H1 (cell line): ENCODE measurements around the gene UBP1. TPM values are rescaled to one million over a fixed set of nuclear protein-coding genes. Genes with fewer than 3 reads are reported as not detected.

Source experiments
- ATF2 ChIP-seq: IDR thresholded peaks from 2 replicates; pipeline ENCODE4 v1.6.1; 2012; ENCODE audit warnings: low read length, inconsistent platforms
- EP300 ChIP-seq, 2 experiments: IDR thresholded peaks; 1 replicate in 1 of 2; 2 replicates in 1 of 2; pipeline ENCODE4 v1.6.1; 2011 to 2012; ENCODE audit warnings: low read depth in 2 of 2, low read length in 2 of 2, mild to moderate bottlenecking in 2 of 2, borderline replicate concordance in 1 of 2, inconsistent platforms in 1 of 2, moderate library complexity in 1 of 2
- KDM4A ChIP-seq: IDR thresholded peaks from one replicate; pipeline ENCODE4 v1.7.1; 2012; ENCODE audit warnings: low read depth, mild to moderate bottlenecking, moderate library complexity, low read length, inconsistent platforms; ENCODE audit not compliant: severe bottlenecking
- ZNF274 ChIP-seq: IDR thresholded peaks from 2 replicates; pipeline ENCODE4 v1.7.0; 2012; ENCODE audit warnings: low read length, borderline replicate concordance; ENCODE audit errors: extremely low read depth
- polyA plus RNA-seq, 7 experiments: library from polyadenylated mRNA; depleted of rRNA in 3 of 7; stranded (reverse) in 5 of 7; unstranded in 2 of 7; fragments of >200 nt in 5 of 7; fragments of 200-250 nt in 2 of 7; gene quantifications; 1 replicate in 5 of 7; 2 replicates in 1 of 7; 4 replicates in 1 of 7; pipeline versions ENCODE4 v1.2.1 to v1.2.3, GENCODE V29; 2011 to 2013; ENCODE audit warnings: missing spikeins in 2 of 7, mixed read lengths in 2 of 7
- total RNA-seq: library from RNA; stranded (reverse); fragmentation: NEBNext Ultra II Directional; extraction: Animal tissue kit (Norgen Biotek cat#: 25700); gene quantifications from 2 replicates; pipeline ENCODE4 v1.2.1, GENCODE V29; 2021

UBP1 gene
- total and polyA plus RNA-seq, 2 of the 8 experiments (the other 6 are each of a cell fraction or from before 2014, with no cell fraction given) = 47.3 to 71.9 TPM

GRCh38 chr3:33420966-33421365 is 19.2 kb downstream of the UBP1 start (continued):
- TF ChIP-seq ATF2 (no peak), ZNF274 (no peak), KDM4A (no peak), EP300 (IDR thresholded peaks at IDR 0.05; ENCODE audit: borderline replicate concordance in 1 of 2, low read depth in 2 of 2, low read length in 2 of 2) (no peak)
